Measurements from ENCODE around the gene TTLL1.

DNA sequence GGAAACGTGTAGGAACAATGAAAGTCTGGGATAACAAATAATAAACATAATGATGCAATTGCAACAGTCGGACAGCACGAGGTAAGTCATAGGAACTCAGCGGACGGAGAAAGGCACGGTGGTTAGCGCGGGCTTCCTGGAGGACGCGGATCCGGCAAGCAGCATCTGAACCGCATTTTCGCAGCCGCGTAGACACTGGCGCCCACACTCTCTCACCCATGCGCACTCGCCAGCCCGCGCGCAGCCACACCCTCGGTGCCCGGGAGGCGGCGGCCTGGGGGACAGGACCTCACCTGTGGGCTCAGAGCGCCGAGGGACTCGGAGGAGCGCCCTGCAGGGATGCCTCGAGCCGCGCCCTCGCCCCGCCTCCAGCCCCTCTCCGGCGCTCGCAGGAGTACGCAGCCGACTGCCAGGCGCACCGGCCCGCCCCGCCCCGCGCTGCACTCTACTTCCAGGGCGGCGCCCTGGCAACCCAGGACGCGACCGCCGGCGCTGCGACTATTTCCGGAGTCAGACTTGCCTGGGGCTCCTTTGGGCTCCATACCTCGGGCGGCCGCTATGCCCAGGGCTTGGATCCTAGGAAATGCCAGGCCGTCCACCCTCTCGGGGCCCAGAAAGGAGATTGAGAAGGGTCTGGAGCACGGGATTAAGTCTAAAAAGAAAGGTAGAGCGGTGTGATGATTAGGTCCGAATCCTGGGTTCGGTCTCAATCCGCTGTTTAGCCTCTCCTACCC, at the start of gene TTLL1:
- TF ChIP-seq, protein P1, sequence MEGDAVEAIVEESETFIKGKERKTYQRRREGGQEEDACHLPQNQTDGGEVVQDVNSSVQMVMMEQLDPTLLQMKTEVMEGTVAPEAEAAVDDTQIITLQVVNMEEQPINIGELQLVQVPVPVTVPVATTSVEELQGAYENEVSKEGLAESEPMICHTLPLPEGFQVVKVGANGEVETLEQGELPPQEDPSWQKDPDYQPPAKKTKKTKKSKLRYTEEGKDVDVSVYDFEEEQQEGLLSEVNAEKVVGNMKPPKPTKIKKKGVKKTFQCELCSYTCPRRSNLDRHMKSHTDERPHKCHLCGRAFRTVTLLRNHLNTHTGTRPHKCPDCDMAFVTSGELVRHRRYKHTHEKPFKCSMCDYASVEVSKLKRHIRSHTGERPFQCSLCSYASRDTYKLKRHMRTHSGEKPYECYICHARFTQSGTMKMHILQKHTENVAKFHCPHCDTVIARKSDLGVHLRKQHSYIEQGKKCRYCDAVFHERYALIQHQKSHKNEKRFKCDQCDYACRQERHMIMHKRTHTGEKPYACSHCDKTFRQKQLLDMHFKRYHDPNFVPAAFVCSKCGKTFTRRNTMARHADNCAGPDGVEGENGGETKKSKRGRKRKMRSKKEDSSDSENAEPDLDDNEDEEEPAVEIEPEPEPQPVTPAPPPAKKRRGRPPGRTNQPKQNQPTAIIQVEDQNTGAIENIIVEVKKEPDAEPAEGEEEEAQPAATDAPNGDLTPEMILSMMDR (IDR thresholded peaks at IDR 0.05) = peak in 2 of 4 experiments; percentile 25 to 33
- peak; percentile 57 for TF ChIP-seq POLR2A (IDR thresholded peaks at IDR 0.05)
